Measurements from ENCODE around the gene MORN5. TPM values are rescaled to one million over a fixed set of nuclear protein-coding genes. Genes with fewer than 3 reads are reported as not detected.

The MORN5 gene
- total RNA-seq, 4 donors from 2014 or later: 3.8 to 4.0 TPM; not detected in 2

DNA sequence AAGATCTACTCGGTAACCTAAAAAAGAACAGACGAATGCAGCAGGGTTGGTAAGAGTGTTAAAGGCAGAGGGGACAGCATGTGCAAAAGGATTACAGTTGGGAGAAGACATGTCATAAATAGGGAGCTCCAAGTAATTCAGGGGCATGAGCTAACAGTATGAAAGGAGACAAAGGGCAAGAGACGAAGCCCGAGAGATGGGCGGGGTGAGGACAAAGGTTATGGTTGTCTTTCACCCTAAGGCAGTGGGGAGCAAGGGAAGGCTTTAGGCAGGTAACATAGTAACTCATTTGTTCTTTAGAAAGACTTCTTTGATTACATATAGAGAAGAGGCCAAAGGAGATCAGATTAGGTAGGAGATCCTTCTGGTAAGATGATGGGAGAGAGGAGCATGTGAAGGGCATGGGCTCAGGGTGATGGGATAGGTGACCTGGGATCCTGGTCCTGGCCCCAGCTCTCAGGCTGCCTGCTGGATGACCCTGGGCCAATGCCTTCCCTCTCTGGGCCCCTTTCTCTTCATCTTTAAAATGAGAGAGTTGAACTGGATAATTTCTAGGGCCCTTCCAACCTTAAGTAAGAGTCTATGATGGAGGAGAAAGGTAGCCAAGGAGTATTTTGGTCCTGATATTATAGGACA is 19.5 kb downstream of the MORN5 start:
- TF ChIP-seq POLR2AphosphoS5 (IDR thresholded peaks at IDR 0.05) (no peak), EP300 (IDR thresholded peaks at IDR 0.05; ENCODE audit: low read depth) (no peak), POLR2A (IDR thresholded peaks at IDR 0.05) (no peak), CTCF (IDR thresholded peaks at IDR 0.05) (no peak)
- DNase-seq: peak; percentile 52
- Histone ChIP-seq H3K36me3 (no peaks in the 10 kb centered on the region), H3K27ac (peak overlapping the region in 1 of 4 donors; percentile 43), H3K27me3 (no peaks in the 10 kb centered on the region), H3K9me3 (no peaks in the 10 kb centered on the region), H3K4me1 (peaks cover 0 to 14% (median 4%) of the 10 kb centered on the region in 4 donors), H3K4me3 (no peak overlapping the region)
- intact Hi-C loops (cut with DNase I; ENCODE audit: low total_unique reads): no loop called here
- 56 to 82% methylated on average over 5 of the region's 5 CpGs for WGBS, 2 donors (ENCODE audit: low coverage in 1 of 2)
- in situ Hi-C loops (cut with MboI; ENCODE audit: low pct_ligation_motif_present in 1 of 4, low pct_unique_long_range_greater_than_20kb in 1 of 4, low sequenced_read_pairs in 3 of 4): no loop called here

GRCh38 chr9:122179690-122180074 is 20.0 kb downstream of the MORN5 start:
- H3K27me3 ChIP-seq: no peaks in the 10 kb centered on the region
- in situ Hi-C loops (cut with MboI; ENCODE audit: low pct_ligation_motif_present in 1 of 4, low pct_unique_long_range_greater_than_20kb in 1 of 4, low sequenced_read_pairs in 3 of 4) (no loop called here), intact Hi-C loops (cut with DNase I; ENCODE audit: low total_unique reads) (no loop called here)
- H3K9me3 ChIP-seq: no peaks in the 10 kb centered on the region
- no peak for DNase-seq
- no peak overlapping the region for H3K4me3 ChIP-seq
- peaks cover 0 to 14% (median 4%) of the 10 kb centered on the region in 4 donors for H3K4me1 ChIP-seq
- H3K27ac ChIP-seq: no peak overlapping the region
- 68% methylated on average over 2 of the region's 2 CpGs; no CpG with 5 or more reads in 1 of the 2 donors for WGBS, 2 donors (ENCODE audit: low coverage in 1 of 2)
- no peak for TF ChIP-seq POLR2A (IDR thresholded peaks at IDR 0.05)
- no peak for TF ChIP-seq EP300 (IDR thresholded peaks at IDR 0.05; ENCODE audit: low read depth)
- no peak for TF ChIP-seq POLR2AphosphoS5 (IDR thresholded peaks at IDR 0.05)
- no peak for TF ChIP-seq CTCF (IDR thresholded peaks at IDR 0.05)
- H3K36me3 ChIP-seq: no peaks in the 10 kb centered on the region

GRCh38 chr9:122180633-122181032 is 20.9 kb downstream of the MORN5 start:
- 14 to 63% methylated on average over 1 to 4 of the region's 4 CpGs for WGBS, 2 donors (ENCODE audit: low coverage in 1 of 2)
- Histone ChIP-seq H3K4me3 (no peak overlapping the region), H3K9me3 (no peaks in the 10 kb centered on the region), H3K27ac (no peak overlapping the region), H3K4me1 (peaks cover 0 to 14% (median 4%) of the 10 kb centered on the region in 4 donors), H3K36me3 (no peaks in the 10 kb centered on the region), H3K27me3 (no peaks in the 10 kb centered on the region)
- intact Hi-C loops (cut with DNase I; ENCODE audit: low total_unique reads): no loop called here
- DNase-seq: no peak
- in situ Hi-C loops (cut with MboI; ENCODE audit: low pct_ligation_motif_present in 1 of 4, low pct_unique_long_range_greater_than_20kb in 1 of 4, low sequenced_read_pairs in 3 of 4): no loop called here
- TF ChIP-seq POLR2AphosphoS5 (IDR thresholded peaks at IDR 0.05) (no peak), POLR2A (IDR thresholded peaks at IDR 0.05) (no peak), CTCF (IDR thresholded peaks at IDR 0.05) (no peak), EP300 (IDR thresholded peaks at IDR 0.05; ENCODE audit: low read depth) (no peak)

DNA sequence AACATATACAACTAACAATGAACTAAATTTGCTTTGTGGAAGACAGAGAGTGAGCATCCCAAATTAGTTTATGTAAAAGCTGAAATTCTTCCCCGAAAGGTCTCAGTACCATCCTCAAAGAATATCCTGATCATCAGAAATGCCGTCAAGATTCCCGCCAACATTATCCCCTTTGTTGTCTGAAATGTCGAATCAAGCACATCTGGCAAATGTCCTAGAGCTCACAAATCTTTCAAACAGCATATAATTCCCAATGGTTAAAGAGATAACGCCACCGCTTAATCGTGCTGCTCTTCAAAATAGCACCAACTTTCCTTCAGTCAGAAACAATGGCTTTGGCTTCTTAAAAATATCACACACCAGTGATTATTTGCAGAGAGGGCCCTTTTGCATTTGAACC is 23.8 kb downstream of the MORN5 start:
- in situ Hi-C loops (cut with MboI; ENCODE audit: low pct_ligation_motif_present in 1 of 4, low pct_unique_long_range_greater_than_20kb in 1 of 4, low sequenced_read_pairs in 3 of 4) (no loop called here), intact Hi-C loops (cut with DNase I; ENCODE audit: low total_unique reads) (no loop called here)
- Histone ChIP-seq H3K36me3 (no peaks in the 10 kb centered on the region), H3K27me3 (no peaks in the 10 kb centered on the region), H3K9me3 (no peaks in the 10 kb centered on the region), H3K4me1 (peaks cover 0 to 18% (median 4%) of the 10 kb centered on the region in 4 donors), H3K27ac (no peak overlapping the region), H3K4me3 (no peak overlapping the region)
- DNase-seq: no peak
- 57 to 70% methylated on average over 7 of the region's 7 CpGs for WGBS, 2 donors (ENCODE audit: low coverage in 1 of 2)
- TF ChIP-seq POLR2AphosphoS5 (IDR thresholded peaks at IDR 0.05) (no peak), POLR2A (IDR thresholded peaks at IDR 0.05) (no peak), EP300 (IDR thresholded peaks at IDR 0.05; ENCODE audit: low read depth) (no peak), CTCF (IDR thresholded peaks at IDR 0.05) (no peak)

Measured in transverse colon (tissue), 4 donors.